GM19455 (cell line): Measurements from ENCODE around the gene SERPINC1.
"Not testable (repeated sequence)": the region's sequence is repeated elsewhere in the genome, so short reads cannot be mapped to it uniquely, and the experiment has no call there.

ENCODE experiments used
- ATAC-seq: cut with Tn5 transposase; IDR thresholded peaks from one replicate; pipeline ENCODE4 v1.9.1; 2021; ENCODE audit not compliant: unreplicated experiment

The SERPINC1 gene

GRCh38 chr1:173917149-173917548, at the start of gene SERPINC1:
TSS of gene SERPINC1 (minus strand) at chr1:173917327. CDS start at chr1:173917259, 68 bp downstream.
- no peak for ATAC-seq

- ATAC-seq: not testable (repeated sequence)
These were observed 48.8 kb upstream of the SERPINC1 start for GRCh38 chr1:173965896-173966295.

- ATAC-seq: no peak
These were observed 46.4 kb upstream of the SERPINC1 start for GRCh38 chr1:173963477-173963876.

- no peak for ATAC-seq
These were observed 43.5 kb upstream of the SERPINC1 start for GRCh38 chr1:173960625-173961024.

- ATAC-seq: no peak
These were observed 37.1 kb upstream of the SERPINC1 start for GRCh38 chr1:173954179-173954578.

- no peak for ATAC-seq
These were observed 31.5 kb upstream of the SERPINC1 start for GRCh38 chr1:173948594-173948993.

GRCh38 chr1:173946380-173946921, 29.3 kb upstream of the SERPINC1 start:
- no peak for ATAC-seq

GRCh38 chr1:173937062-173937461, 19.9 kb upstream of the SERPINC1 start:
- ATAC-seq: no peak

GRCh38 chr1:173934440-173934839, 17.3 kb upstream of the SERPINC1 start:
- ATAC-seq: no peak

- ATAC-seq: not testable (repeated sequence)
These were observed 13.4 kb upstream of the SERPINC1 start for GRCh38 chr1:173930541-173930940.

- ATAC-seq: no peak
These were observed 8.4 kb upstream of the SERPINC1 start for GRCh38 chr1:173925306-173926242.

GRCh38 chr1:173920861-173921260, 3.7 kb upstream of the SERPINC1 start:
- no peak for ATAC-seq

GRCh38 chr1:173917635-173918493, 737 bp upstream of the SERPINC1 start:
- no peak for ATAC-seq

GRCh38 chr1:173916667-173917066, 460 bp downstream of the SERPINC1 start:
- ATAC-seq: no peak

- ATAC-seq: no peak
These were observed 1.5 kb downstream of the SERPINC1 start for GRCh38 chr1:173915596-173915995.

GRCh38 chr1:173914366-173914871, 2.7 kb downstream of the SERPINC1 start:
- no peak for ATAC-seq

- ATAC-seq: no peak
These were observed 4.0 kb downstream of the SERPINC1 start for GRCh38 chr1:173913111-173913510.

- no peak for ATAC-seq
These were observed 13.1 kb downstream of the SERPINC1 start for GRCh38 chr1:173903827-173904531.

- no peak for ATAC-seq
These were observed 16.1 kb downstream of the SERPINC1 start for GRCh38 chr1:173900992-173901391.

GRCh38 chr1:173900427-173900826, 16.7 kb downstream of the SERPINC1 start:
- ATAC-seq: no peak

GRCh38 chr1:173894189-173894588, 22.9 kb downstream of the SERPINC1 start:
- ATAC-seq: no peak
